ENCODE data around the gene BMPER.

- TF ChIP-seq, protein P1, sequence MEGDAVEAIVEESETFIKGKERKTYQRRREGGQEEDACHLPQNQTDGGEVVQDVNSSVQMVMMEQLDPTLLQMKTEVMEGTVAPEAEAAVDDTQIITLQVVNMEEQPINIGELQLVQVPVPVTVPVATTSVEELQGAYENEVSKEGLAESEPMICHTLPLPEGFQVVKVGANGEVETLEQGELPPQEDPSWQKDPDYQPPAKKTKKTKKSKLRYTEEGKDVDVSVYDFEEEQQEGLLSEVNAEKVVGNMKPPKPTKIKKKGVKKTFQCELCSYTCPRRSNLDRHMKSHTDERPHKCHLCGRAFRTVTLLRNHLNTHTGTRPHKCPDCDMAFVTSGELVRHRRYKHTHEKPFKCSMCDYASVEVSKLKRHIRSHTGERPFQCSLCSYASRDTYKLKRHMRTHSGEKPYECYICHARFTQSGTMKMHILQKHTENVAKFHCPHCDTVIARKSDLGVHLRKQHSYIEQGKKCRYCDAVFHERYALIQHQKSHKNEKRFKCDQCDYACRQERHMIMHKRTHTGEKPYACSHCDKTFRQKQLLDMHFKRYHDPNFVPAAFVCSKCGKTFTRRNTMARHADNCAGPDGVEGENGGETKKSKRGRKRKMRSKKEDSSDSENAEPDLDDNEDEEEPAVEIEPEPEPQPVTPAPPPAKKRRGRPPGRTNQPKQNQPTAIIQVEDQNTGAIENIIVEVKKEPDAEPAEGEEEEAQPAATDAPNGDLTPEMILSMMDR (tag by site-specific recombination; IDR thresholded peaks at IDR 0.05) = no peak
- TF ChIP-seq, protein P2, sequence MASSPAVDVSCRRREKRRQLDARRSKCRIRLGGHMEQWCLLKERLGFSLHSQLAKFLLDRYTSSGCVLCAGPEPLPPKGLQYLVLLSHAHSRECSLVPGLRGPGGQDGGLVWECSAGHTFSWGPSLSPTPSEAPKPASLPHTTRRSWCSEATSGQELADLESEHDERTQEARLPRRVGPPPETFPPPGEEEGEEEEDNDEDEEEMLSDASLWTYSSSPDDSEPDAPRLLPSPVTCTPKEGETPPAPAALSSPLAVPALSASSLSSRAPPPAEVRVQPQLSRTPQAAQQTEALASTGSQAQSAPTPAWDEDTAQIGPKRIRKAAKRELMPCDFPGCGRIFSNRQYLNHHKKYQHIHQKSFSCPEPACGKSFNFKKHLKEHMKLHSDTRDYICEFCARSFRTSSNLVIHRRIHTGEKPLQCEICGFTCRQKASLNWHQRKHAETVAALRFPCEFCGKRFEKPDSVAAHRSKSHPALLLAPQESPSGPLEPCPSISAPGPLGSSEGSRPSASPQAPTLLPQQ (tag by site-specific recombination; IDR thresholded peaks at IDR 0.05) = no peak
- no peak for TF ChIP-seq ZNF10 (tag by site-specific recombination; IDR thresholded peaks at IDR 0.05)
- TF ChIP-seq ZNF629 (tag by site-specific recombination; IDR thresholded peaks at IDR 0.05) = no peak
- TF ChIP-seq PBX3 (CRISPR knock-in tag; IDR thresholded peaks at IDR 0.05) = no peak
- TF ChIP-seq PRDM4 (tag by site-specific recombination; IDR thresholded peaks at IDR 0.05) = no peak
- no peak for TF ChIP-seq ZNF26 (tag by site-specific recombination; IDR thresholded peaks at IDR 0.05)
- no peak for TF ChIP-seq ZFP37 (tag by site-specific recombination; IDR thresholded peaks at IDR 0.05)
- no peak for TF ChIP-seq MYNN (tag by site-specific recombination; IDR thresholded peaks at IDR 0.05; ENCODE audit: borderline replicate concordance)
- TF ChIP-seq ZNF423 (tag by site-specific recombination; IDR thresholded peaks at IDR 0.05) = no peak
- no peak for TF ChIP-seq SETDB1 (IDR thresholded peaks at IDR 0.05; ENCODE audit: insufficient read length, low read length)
Measured at GRCh38 chr7:34160261-34160752, 255.0 kb downstream of the BMPER start.
